Stimulated activated CD4-positive, alpha-beta T cell treated with anti-CD3 and anti-CD28 coated beads, Interleukin-4, amount 100 ng/mL, for 48 hours (primary cell): ENCODE data around the gene TNFRSF18.

ENCODE experiments used
- DNase-seq, 2 donors: peaks; one replicate each; pipeline ENCODE4 v3.0.0-alpha.2; 2020; ENCODE audit warnings: low read depth in 2 of 2

TNFRSF18 gene

DNA sequence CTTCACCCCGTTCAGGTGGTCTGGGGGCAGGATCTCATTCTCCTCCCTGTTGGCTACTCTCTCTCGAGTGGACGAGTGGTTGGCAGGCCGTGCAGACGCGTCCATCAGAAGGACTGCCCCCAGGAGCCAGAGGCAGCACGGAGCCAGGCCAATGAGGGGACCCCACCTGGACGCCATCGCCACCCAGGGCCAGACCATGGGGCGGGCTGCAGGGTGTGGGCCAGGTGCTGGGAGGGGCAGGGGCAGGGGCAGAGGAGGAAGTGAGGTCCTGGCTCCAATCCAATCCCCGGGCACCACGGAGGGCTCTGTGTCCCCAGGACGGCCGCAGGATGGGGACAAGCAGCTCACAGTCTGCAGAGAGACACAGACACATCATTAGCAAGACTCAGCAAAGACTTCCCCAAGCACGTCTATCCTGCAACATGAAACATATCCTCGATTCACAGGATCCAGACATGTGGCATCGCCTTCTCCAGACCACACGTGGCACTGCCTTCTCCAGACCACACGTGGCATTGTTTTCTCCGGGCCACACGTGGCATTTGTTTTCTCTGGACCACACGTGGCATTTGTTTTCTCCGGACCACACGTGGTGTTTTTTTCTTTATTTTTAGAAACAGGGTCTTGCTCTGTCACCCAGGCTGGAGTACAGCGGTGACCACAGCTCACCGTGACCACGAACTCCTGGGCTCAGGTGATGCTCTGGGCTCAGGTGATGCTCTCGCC lies 22.4 kb upstream of the TNFRSF18 start:
- no peak for DNase-seq

DNA sequence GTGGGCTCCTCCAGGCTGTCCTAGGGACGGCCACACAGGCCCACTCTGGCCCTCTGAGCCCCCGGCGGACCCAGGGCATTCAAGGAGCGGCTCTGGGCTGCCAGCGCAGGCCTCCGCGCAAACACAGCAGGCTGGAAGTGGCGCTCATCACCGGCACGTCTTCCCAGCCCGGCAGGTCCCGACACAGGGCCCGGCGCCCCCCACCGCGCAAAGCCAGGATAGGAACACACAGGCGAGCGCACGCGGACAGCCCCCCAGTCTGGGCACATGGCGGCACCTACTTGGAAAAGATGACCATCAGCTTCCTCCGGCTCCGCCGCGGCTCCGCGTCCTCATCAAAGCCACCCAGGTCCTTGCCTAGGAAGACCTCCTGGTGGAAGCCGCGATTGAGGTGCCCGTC lies 21.8 kb upstream of the TNFRSF18 start:
- DNase-seq: no peak

DNA sequence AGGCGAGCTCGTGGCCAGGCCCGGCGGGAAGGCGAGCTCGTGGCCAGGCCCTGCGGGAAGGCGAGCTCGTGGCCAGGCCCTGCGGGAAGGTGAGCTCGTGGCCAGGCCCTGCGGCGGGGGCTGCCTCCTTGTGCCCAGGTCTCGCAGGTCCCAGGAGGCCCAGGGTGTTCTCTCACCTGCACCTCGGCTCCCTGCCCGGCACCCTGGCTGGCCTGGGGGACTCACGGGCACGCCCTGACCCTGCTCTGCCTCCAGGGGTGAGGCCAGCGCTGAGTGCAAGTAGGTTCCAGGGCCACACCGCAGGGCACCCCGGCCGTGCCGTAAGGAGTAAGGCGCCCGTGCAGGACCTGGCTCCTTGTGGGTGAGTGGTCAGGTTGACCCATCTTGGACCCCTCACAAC lies 21.0 kb upstream of the TNFRSF18 start:
- no peak for DNase-seq

DNA sequence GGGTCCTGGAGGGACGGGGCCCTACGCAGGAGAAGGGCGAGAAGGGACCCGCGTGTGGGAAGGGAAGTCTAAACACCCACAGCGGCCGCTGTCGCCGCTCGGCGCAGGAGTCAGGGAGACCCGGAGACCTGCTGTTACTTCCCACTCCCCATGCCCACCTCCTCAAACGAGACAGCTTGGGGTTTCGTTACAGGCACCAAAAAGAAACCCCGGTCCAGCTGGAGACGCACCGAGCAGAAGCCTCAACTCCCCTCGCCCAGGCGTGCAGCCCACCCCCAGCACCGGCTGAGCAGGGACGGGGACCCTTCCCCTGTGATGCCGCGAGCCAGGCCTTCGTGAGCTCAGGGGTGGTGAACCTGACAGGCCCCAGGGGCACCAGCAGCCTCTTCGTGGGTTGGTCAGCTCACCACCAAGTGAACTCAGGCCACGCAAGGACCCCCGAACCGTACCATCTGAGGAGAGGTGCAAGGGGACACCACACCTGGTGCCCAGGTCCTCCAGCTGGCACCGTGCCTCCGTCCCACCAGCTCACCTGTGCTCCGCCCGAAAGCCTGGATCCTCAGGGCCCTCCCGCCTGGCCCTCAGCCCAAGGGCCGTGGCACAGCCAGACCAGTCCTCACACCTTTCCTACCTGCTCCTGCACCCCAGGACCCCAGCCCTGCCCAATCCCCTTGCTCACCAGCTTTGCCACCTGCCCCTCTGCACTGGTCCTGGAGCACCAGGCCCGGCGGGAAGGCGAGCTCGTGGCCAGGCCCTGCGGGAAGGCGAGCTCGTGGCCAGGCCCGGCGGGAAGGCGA lies 20.4 kb upstream of the TNFRSF18 start:
- DNase-seq: no peak

DNA sequence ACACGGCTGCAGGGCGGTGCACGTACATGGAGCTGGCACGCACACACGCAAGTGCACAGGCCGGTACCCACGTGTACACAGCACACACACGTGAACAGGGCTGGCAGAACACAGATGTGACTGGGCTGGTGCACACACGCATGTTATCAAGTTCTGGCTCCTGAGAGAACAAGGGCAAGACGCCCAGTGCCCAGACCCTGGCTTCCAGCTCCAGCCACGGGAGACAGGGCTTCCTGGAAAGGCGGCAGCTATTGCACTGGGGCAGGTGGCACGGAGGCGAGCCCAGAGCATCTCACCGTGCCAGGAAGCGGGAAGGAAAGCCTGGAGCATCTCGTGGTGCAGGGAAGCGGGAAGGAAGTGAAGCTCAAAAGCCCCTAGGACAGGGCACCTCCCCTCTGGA lies 19.5 kb upstream of the TNFRSF18 start:
- no peak for DNase-seq

DNA sequence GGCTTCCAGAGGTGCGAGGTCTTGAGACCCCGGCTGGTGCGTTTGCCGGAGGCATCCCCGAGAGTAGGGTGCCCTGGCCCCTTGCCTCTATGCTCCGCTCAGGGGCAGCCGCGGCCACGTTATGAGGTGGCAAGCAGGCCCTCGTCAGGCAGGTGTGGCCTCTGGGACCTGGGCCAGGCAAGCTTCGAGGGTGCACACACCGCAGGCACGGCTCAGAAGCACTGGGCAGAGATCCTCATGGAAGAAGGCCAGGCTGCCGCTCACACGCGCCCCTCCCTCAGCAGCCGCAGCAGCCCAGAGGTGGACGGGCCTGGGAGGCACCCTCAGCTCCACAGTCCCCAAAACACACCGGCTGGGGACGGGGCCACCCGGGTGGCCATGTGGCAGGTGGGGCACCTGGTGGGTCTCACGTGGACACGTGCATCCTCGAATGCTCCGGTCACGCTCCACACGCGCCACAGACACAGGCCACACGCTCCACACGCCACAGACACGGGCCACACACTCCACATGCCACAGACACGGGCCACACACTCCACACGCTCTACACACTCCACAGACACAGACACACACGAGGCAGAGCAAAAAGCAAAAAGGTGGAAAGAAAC lies 18.9 kb upstream of the TNFRSF18 start:
- no peak for DNase-seq

DNA sequence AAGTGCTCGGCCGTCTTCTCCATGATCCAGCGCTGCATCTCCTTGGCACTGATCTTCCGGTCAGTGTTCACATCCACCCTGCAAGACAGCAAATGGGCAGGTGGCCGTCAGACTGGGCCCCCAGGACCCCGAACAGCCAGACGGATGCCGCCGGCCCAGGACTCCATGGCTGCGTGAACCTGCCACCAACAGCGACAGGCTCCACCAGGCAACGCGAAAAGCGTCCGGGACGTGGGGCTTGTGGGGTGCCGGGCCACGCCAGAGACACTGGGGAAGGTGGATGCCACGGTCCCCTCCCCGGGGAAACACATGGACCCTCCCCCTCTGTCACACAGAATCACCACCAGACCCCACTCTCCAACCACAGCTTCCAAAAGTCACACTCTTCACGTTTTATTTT lies 17.5 kb upstream of the TNFRSF18 start:
- no peak for DNase-seq

DNA sequence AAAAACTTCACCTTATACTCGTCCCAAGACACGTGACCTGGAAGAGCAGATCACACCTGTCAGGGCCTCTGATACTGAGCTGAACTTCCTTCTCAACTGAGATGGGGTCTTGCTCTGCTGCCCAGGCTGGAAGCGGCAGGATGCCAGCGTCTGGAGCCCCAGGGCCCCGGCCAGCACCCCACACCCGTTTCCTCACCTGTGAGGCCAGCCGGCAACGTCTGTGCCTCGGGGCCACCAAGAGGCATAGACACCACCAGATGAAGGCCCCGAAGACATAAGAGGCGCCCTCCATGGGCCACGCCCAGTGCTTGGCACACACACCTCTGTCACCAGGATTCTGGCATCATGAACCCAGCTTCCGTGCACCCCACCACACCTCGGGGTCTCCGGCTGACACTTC lies 16.9 kb upstream of the TNFRSF18 start:
- DNase-seq: no peak

DNA sequence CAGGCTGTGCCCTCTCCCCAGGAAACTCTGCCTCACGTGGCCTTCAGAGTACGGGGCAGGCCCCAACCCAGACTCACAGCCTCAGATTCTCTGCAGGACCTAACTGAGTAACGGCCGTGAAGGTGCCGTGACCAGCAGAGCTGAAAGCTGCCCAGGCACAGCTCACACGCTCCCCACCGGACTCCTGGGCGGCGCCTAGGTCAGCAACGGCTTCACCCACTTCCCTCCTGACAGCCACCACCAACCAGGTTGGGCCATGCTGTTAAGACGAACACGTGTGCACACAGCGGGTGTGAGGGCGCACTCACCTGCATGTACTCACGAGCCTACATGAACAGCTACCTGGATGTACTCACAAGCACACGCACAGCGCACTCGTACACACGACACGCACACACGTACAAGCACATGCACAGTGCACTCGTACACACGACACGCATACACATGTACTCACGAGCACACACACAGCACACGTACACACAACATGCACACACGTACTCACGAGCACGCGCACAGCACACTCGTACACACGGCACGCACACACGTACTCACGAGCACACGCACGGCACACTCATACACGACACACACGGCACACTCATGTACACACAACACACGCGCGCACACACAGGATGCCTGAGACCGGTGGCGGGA lies 16.3 kb upstream of the TNFRSF18 start:
- no peak for DNase-seq

DNA sequence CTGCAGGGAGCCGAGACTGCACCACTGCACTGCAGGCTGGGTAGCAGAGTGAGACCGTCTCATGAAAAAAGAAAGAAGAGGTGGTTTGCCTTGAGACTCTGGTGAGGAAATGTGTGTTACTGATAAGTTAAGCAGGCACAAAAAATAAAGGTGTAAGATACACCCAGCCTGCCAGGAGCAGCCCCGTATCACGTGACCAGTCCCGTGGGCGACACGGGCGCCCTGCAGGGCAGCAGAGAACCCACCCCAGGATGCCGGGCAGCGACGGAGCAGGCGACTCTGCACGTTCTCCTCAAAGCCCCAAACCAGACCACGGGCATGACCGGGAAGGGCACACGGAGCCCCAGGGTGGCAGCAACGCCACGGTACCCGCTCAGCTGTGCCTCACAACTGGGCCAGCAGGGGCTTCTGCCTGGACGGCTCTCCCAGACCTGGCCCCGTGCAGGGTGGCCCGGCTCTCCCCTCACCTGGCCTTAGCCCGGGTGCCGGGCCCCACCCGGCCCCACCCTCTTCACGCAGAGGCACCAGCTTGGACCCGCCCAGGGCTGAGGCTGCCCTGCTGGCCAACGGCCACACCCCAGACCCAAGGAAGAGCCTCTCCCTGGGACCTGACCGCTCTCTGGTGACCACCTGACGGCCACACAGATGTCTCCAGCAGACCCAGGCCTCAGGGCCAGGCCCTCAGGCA lies 15.6 kb upstream of the TNFRSF18 start:
- DNase-seq: no peak

DNA sequence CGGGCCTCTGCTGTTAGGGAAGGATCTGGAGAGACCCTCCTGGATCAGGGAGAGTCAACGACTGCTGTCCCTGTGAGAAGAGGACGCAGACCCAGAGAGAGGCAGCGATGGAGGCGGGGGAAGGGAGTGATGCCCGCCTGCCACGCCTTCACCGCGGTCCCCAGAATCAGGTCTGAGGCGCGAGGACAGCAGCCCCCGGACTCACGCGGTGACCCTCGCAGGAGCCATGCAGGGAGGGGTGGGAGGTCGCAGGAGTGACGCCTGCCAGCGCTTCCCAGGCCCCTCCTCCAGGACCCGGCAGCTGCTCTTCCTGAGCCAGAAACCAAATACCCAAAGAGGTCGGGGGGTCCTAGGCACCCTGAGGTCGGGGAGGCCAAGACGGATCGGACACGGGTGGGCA lies 13.8 kb upstream of the TNFRSF18 start:
- no peak for DNase-seq

DNA sequence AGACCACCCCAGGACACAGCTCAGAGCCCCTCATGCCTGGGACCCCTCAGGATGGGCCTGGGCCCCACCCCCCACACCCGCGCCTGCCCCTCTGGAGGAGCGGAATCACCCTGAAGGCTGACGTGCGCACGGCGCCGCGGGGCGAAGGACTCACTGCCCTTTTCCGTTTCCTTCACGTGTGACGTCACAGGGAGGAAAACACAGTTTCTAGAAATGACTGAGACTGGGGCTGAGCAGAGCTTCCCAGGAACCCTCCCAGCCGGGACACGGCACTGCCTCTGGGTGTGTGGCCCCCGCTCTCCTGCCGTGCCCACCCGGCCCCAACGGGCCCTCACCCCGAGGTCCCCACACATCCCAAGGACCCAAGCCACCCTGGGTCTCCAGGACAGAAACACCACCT lies 12.9 kb upstream of the TNFRSF18 start:
- peak in 1 of 2 donors; percentile 59 for DNase-seq

DNA sequence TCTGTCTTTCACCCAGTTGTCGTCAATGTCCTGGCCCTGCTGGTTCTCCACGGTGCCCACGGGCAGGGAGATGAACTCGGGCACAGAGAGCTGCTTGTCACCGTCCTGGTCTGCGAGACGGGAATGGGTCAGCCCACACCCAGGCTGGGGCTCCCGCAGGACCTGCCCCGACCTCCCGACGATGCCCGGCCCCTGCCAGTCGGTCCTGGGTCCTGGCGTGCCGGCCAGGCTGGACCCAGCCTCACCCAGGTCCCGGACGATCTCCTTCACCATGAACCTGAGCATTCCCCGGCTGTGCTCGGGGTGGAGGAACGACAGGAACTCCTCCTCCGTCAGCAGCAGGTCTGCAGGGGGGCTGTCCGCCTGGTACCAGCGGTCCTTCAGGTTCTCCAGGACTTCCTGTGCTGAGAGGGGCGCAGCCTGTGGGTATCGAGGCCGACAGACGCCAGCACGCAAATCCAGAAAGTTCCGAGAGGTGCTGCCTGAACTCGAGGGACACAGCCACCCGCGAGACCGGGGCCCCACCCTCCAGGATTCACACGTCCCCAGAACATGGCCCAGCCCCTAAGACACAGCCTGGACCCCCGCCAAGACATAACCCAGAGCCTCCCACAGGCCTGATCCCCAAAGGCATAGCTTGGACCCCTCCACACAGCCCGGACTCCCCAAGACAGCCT lies 12.3 kb upstream of the TNFRSF18 start:
- no peak for DNase-seq

DNA sequence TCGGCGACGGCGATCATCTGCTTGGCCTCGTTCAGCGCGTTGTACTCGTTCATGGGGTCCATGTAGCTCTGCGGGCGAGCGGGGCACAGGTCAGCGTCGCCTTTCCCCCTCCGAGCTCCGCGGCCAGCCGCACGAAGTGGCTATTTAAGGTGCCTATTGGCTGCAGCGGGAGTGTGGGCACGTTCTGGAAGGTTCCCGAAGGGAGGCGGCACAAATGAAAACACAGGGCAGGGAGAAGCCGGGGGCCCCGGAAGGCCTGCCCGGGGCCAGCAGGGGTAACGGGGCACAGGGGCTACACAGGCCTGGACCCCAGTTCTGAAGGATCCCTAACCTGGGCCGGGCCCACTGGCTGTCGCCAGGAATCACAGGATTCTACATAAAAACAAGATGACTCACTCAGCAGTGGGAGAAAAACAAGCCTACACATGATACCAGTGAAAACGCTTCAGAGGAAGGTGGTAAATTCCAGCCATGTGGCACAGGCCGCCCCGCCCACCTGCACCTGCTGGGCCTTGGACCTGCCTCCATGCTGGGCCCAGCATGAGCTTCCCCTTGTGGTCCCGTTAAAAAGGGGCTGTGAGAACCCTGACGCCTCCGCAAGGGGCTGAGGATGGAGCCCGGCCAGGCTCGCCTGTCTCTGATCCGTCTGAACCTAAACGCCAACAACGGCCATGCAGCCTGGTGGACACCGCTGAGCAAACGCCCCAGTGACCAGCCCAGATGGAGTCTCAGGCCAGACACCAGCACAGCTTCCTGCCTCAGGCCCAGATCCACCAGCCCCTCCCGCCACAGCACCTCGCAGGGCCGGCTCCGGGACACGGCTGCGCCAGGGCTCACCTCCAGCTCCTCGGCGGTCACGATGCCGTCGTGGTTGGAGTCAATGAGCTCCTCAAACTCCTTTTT lies 11.5 kb upstream of the TNFRSF18 start:
- peak in 1 of 2 donors; percentile 64 for DNase-seq

DNA sequence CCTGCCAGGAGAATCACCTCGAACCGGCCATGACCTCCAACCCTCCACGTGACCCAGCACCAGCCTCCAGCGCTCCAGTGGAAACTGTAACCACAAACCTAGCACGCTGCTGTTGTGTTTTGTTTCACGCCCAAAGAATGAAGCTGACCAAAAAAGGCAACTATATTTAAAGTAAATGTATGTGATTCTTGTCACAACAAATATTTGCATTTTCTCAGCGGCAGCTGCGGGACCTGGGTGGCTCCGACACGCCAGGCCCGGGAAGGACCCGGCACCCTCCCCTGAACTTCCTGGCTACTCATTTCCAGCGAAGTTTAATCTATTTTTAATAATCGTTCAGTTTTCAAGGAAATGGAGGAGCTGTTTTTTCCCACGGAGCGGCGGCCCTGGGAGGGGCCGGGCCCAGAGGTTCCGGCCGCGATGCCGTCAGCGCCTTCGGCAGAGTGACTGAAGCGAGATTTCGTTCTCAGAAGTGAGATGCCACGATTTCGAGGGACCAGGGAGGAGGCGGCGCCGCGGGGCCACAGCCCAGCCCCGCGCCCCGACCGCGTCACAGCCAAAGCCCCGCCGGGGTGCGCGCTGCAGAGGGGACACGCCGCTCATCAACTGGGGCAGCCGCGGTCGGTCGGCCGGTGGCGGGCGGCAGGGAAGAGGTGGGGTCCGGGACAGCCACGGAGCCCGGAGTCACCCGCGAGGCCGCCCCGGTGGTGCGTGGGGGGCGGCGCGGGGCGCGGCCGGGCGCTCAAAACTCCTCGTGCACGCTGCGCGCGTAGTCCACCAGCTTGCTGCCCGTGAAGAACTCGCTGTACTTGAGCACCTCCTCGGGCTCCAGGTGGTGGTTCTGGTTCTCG lies 10.6 kb upstream of the TNFRSF18 start:
- DNase-seq: peak in 1 of 2 donors; percentile 64

DNA sequence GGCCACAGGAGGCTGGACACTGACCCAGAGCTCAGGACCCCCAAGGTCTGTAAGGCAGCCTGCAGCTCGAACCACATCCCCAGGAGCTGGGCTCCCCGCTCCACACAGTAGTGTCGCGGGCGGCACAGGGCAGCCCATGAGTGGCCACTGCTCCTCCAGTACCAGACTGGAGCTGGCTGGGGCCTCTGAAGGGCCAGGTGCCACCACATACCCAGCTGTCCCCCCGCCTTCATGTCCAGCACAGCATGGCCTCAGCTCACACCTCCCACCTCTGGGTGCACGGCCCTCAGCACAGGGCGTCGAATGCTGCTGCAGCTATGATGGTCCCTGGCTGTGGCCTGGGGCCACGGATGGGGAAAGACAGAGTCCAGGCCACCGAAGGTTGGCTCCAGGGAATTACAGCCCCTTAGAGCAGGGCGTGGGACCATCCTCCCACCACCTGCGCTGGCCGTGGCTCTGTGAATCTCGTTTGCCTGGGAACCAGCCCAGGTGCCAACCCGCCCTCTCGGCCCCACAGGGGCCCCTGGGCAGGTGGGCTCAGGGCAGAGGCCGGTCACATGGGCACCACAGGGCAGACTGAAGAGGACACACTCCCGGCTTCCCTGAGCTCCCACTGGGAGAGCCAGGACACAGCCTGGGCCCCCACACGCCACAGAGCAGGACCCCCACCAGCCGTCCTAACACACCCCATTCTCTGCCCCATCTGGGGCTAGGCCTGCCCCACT lies 9.7 kb upstream of the TNFRSF18 start:
- no peak for DNase-seq

DNA sequence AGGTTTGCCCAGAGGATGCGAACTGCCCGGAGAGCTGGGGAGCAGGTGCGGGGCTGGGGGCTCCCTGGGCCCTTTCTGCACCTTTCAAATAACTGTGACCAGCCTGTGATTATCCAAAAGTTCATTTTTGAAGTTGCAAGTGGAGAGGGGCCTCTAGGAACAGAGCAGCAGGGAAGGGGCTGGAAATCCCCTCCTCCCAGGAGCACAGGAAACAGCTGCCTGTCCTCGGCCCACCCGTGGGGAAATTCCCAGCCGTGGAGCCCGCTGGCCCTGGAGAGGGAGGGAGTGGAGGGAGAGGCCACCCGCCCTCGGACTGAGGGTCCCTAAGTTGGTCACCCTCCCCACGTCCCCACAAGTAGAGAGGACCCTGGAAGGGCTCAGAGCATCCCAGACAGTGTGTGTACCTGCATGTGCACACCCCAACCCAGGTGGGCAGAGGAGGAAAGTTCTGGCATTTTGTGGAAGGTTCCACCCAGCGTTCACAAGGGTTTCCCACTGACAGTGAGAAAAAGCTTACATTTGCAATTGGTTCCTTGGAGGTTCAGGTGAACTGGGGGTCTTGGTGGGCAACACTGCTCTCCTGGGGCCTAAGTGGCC lies 8.8 kb upstream of the TNFRSF18 start:
- no peak for DNase-seq
